GM12892 (cell line): ENCODE results near the gene MYOG.

Experiments used
- DNase-seq: peaks from one replicate; pipeline ENCODE4 v3.0.0; 2011; ENCODE audit not compliant: insufficient read length
- FAIRE-seq: peaks from 2 replicates; lab custom pipeline; 2011; peaks lifted over from hg19 to GRCh38; lab: Jason Lieb, UNC
- POLR2A ChIP-seq: IDR thresholded peaks from 2 replicates; pipeline ENCODE4 v1.6.1; 2011; ENCODE audit warnings: low read depth, low read length, control low read depth
- POLR2AphosphoS5 ChIP-seq: IDR thresholded peaks from 2 replicates; pipeline ENCODE4 v1.6.1; 2011; ENCODE audit warnings: low read depth, low read length, control low read depth
- TAF1 ChIP-seq: IDR thresholded peaks from 2 replicates; pipeline ENCODE4 v1.6.1; 2011; ENCODE audit warnings: low read depth, mild to moderate bottlenecking, control low read depth, low read length, borderline replicate concordance

MYOG gene

GRCh38 chr1:203113308-203113707, 27.5 kb upstream of the MYOG start:
- TF ChIP-seq POLR2AphosphoS5 (no peak), TAF1 (no peak), POLR2A (no peak)
- DNase-seq (no peak), FAIRE-seq (no peak)

DNA sequence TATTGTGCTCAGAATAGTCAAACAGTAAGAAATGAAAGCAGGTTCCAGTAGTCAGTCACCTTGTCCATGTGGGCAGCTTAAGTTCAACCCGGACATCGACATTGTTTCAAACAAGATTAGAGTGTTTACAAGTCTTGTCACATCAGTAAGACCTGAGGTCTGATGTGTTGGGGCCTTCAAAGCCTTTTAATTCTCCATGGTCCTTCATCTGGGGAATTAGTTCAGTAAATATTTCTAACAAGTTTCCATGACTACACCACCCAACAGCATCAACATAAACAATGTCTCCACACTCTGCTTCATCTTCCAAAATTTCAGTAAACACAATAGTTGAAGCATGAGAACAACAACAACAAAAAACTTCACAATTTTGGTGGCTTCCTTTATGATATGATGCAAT, 26.7 kb upstream of the MYOG start:
- TF ChIP-seq TAF1 (no peak), POLR2AphosphoS5 (no peak), POLR2A (no peak)
- FAIRE-seq: no peak
- no peak for DNase-seq

DNA sequence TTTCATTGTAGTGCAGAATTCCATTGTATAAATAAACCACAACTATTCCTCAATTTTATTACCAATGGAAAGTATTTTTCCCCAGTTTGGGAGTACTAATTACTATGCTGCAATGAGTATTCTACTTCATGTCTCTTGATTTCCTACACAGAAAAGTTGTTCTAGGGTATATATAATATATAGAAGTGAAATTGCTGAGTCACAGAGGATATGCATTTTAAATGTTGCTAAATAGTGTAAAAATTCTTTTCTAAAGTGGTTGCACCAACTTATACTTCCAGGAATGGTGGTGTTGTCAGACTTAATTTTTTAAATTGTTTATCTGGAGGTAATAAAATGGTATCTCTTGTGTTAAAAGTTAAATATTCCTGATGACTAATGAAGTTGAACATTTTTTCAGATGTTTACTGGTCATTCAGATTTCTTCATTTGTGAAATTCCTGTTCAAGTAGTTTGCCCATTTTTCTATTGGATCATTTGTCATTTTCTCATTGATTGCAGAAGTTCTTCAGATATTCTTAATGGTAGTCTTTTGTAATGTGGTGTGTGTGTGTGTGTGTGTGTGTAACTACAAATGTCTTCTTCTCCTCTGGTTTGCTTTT, 19.1 kb upstream of the MYOG start:
- no peak for FAIRE-seq
- TF ChIP-seq TAF1: no peak
- no peak for TF ChIP-seq POLR2A
- TF ChIP-seq POLR2AphosphoS5: no peak

DNA sequence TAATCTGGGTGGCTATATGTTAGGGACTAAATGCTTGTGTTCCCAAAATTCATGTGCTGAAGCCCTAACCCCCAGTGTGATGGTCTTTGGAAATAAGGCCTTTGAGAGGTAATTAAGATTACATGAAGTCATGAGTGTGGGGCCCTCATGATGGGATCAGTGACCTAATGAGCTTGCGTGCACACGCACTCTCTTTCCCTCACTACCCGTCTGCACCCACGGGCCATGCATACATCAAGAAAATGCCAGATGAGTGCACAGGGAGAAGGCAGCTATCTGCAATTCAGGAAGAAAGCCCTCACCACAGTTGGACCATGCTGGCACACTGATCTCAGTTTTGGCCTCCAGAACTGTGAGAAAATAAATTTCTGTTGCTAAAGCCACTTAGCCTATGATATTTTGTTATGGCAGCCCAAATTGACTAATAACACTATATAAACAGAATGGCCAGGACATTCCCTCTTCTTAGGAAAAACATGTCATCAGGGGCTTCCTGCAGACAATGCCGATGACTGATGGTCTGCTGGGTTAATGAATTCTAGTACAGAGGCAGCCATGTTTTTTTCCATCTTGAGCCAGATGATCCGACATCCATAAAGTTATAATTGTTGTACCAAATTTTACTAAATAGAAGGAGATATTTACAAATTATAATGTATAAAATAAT, 18.1 kb upstream of the MYOG start:
- no peak for DNase-seq
- FAIRE-seq: no peak
- TF ChIP-seq POLR2A: no peak

More for the DNA sequence above, 19.1 kb upstream of the MYOG start:
- DNase-seq: no peak

DNA sequence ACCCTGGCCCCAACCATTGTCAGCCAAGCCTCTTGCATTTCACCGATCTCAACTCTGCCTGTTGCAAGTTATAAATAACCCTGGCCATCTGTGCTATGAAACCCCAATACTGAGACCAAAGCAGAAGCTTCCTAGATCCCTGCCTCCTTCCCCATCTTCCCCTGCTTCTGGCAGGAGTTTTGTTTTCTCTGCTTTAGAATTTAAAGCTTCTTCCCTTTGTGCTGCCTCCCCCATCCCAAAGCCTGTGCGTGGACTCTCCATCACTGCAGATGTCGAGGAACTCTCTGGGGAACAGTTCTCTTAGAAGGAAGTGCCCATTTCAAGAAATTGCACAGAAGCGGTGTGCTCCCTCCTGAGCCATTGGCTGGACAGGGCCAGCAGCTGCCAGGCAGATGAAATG, 17.4 kb upstream of the MYOG start:
- FAIRE-seq: no peak
- TF ChIP-seq POLR2A: no peak
- DNase-seq: no peak

DNA sequence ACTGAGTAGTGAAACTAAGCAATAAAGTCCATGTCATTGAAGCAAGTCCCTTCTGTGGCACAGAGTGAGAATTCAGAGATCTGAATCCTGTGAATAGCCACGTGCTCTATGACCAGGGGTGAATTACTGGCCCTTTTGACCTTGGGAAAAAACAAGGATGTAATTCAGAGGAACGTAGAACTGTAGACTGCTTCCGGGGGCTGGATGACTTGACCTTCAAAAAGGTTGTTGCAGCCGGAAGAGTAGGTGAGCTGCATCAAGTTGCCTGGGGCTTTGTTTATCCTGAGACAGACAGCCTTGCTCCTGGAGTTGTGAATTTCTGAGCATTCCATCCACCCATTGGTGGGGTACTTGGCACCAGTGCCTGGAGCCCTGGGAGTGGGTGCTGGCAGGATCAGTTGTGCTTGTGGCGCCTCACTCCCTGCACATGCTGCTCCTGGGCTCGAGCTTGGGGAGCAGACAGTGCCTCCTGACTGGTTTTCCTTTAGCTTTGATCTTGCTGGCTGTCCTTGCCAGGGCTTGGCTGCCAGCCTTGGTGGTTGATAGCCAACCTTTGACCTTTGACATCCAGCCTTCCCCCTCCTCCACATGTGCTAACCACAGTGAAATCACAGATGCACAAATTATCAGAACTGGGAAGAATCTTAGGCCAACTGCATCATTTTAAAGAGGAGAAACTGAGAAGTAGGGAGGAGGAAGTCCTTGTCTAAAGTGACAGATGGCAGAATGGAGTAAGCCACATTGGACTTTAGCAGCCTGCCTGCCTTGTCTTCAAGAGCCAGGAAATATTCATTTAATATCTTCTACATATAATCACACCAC, 16.2 kb upstream of the MYOG start:
- no peak for DNase-seq
- FAIRE-seq: no peak
- TF ChIP-seq TAF1 (no peak), POLR2A (no peak), POLR2AphosphoS5 (no peak)

DNA sequence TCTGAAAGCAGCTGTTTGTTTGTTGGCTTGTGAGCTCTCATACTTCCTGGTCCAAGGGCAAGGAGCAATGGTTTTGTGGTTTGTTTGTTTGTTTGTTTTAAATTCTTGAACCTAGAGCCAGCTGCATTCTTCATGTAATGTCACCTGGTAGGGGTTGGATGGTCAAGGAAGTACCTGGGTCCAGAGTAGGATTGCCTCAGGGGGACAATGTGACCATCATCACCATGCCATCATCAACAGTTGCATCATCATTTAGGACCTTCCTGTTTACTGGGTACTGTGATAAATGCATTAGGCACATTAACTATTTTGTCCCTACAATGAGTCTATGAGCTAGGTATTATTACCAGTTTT, 14.7 kb upstream of the MYOG start:
- TF ChIP-seq TAF1: no peak
- TF ChIP-seq POLR2AphosphoS5: no peak
- no peak for TF ChIP-seq POLR2A
- FAIRE-seq (no peak), DNase-seq (no peak)

DNA sequence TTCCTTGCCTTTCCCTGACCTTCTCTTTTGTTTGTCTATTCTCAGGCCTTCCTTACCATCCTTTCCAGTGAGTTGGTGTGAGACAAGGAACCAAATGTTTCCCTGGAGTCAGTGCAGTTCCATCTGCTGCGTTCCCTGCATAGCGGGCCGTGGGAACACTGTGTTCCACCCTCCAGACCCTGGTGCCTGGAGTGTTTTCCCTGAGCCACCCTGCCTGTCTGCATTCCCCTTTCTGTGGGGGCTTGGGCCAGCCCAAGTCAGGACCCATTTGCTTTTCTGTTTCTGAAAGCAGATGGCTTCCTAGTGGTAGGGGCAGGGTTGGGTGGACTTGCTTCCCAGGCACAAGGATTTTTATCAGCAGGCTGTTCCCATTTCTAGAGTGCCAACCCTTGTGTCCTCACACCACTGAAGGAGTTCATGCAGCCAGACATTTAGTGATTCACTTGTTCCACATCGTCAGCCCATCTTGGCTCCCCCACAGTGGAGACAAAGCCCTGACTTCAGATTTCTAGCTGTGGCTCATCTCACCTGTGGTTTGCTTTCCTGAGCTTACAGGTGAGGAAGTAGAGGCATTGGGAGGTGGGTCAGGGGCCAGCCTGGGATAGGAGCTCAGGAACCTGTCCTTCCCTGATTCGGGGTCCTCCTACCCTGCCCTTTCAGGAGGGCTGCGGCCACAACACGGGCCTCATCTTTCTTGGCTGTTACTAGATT, 14.1 kb upstream of the MYOG start:
- DNase-seq (no peak), FAIRE-seq (no peak)
- TF ChIP-seq POLR2AphosphoS5 (no peak), TAF1 (no peak), POLR2A (no peak)

GRCh38 chr1:203098914-203099520, 13.2 kb upstream of the MYOG start:
- FAIRE-seq: no peak
- TF ChIP-seq POLR2AphosphoS5: no peak
- DNase-seq: no peak

- DNase-seq (no peak), FAIRE-seq (no peak)
- no peak for TF ChIP-seq POLR2AphosphoS5
These were observed 12.6 kb upstream of the MYOG start for GRCh38 chr1:203098445-203098844.

DNA sequence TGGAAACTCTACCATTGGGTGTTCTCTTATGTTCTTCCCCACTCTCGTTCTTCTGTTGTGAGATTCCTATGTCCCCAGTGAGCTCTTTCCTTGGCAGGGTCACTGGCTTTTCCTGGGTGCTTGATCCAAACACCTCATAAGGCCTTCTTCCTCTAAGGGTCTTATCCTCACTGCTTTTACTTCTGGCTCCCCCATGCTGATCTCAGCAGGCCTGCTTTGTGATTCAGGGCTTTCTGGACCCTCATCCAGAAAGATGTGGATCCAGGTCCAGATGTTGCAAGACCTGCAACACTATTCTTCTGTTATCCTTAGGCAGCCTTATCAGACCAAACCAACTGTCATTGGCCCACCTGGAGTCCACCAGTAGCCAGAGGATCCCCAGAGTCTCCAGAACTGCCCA, 11.2 kb upstream of the MYOG start:
- DNase-seq: no peak
- FAIRE-seq: no peak

DNA sequence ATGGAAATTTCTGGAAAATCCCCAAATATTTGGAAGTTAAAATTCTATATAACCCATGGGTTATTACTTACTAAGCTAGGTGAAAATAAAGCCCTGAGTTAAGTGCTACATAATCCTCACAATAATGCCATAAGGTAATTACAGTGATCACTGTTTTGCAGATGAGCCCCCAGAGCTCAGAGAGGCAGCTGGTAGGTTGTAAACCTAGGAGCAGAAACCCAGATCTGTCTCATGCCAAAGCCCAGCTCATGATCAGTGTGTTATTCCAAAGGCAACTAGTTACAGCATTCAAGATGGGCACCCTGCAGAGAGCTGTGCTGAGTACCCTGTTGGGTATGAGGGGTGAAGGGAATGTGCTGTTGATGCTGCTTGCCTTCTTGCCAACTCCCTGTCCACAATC, 10.8 kb upstream of the MYOG start:
- FAIRE-seq: no peak
- TF ChIP-seq TAF1 (no peak), POLR2A (no peak), POLR2AphosphoS5 (no peak)
- DNase-seq: no peak

More for the DNA sequence above, 11.2 kb upstream of the MYOG start:
- no peak for TF ChIP-seq POLR2A
